HepG2 (cell line): ENCODE results near the gene ATG16L2. TPM values are rescaled to one million over a fixed set of nuclear protein-coding genes. Genes with fewer than 3 reads are reported as not detected.

Source experiments
- CSRNP1 ChIP-seq: sonication (generic); formaldehyde crosslinking; IDR thresholded peaks from 2 replicates; pipeline ENCODE4 v1.8.1; 2023; ENCODE audit warnings: mild to moderate bottlenecking, missing genetic modification reagents
- EEA1 ChIP-seq: sonication (generic); formaldehyde crosslinking; IDR thresholded peaks from 2 replicates; pipeline ENCODE4 v1.5.1; 2020; ENCODE audit warnings: mild to moderate bottlenecking, missing genetic modification reagents, borderline replicate concordance
- GMEB1 ChIP-seq: sonication (generic); formaldehyde crosslinking; IDR thresholded peaks from 2 replicates; pipeline ENCODE4 v1.5.1; 2020; ENCODE audit warnings: missing genetic modification reagents, mild to moderate bottlenecking, borderline replicate concordance
- HOMEZ ChIP-seq: IDR thresholded peaks from 2 replicates; pipeline ENCODE4 v1.6.1; 2016; ENCODE audit warnings: low read depth
- KDM3A ChIP-seq: IDR thresholded peaks from 2 replicates; pipeline ENCODE4 v1.6.1; 2018; ENCODE audit warnings: low read depth, missing compliant biosample characterization
- KLF6 ChIP-seq: IDR thresholded peaks from 2 replicates; pipeline ENCODE4 v1.8.0; 2016; ENCODE audit warnings: missing biosample characterization, missing genetic modification reagents
- MEF2D ChIP-seq: sonication (generic); formaldehyde crosslinking; IDR thresholded peaks from 2 replicates; pipeline ENCODE4 v1.5.1; 2020; ENCODE audit warnings: mild to moderate bottlenecking, missing genetic modification reagents
- THAP11 ChIP-seq: IDR thresholded peaks from 2 replicates; pipeline ENCODE4 v1.6.1; 2016; ENCODE audit warnings: missing biosample characterization, missing genetic modification reagents
- TRAFD1 ChIP-seq: sonication (generic); formaldehyde crosslinking; IDR thresholded peaks from 2 replicates; pipeline ENCODE4 v1.5.1; 2020; ENCODE audit warnings: missing genetic modification reagents, mild to moderate bottlenecking, borderline replicate concordance
- ZNF20 ChIP-seq: sonication (generic); formaldehyde crosslinking; IDR thresholded peaks from 2 replicates; pipeline ENCODE4 v1.4.0; 2020; ENCODE audit warnings: mild to moderate bottlenecking, moderate library complexity, missing genetic modification reagents
- ZNF225 ChIP-seq: sonication (generic); formaldehyde crosslinking; IDR thresholded peaks from 2 replicates; pipeline ENCODE4 v1.4.0; 2020; ENCODE audit warnings: mild to moderate bottlenecking, missing genetic modification reagents
- ZNF275 ChIP-seq: sonication (generic); formaldehyde crosslinking; IDR thresholded peaks from 2 replicates; pipeline ENCODE4 v1.8.0; 2022; ENCODE audit warnings: missing genetic modification reagents, mild to moderate bottlenecking, inconsistent platforms, borderline replicate concordance
- ZNF574 ChIP-seq: sonication (generic); formaldehyde crosslinking; IDR thresholded peaks from 2 replicates; pipeline ENCODE4 v1.4.0; 2020; ENCODE audit warnings: missing genetic modification reagents
- ZNF773 ChIP-seq: sonication (generic); formaldehyde crosslinking; IDR thresholded peaks from 2 replicates; pipeline ENCODE4 v1.4.0; 2020; ENCODE audit warnings: missing genetic modification reagents, borderline replicate concordance
- polyA plus RNA-seq, 8 experiments: library from polyadenylated mRNA; depleted of rRNA in 3 of 8; stranded (reverse) in 7 of 8; unstranded in 1 of 8; fragments of >200 nt; fragmentation: Illumina TruSeq in 4 of 8; extraction: Trizol in 4 of 8; gene quantifications; 2 replicates each; pipeline versions ENCODE4 v1.2.1 to v1.2.3, GENCODE V29; 2011 to 2016; ENCODE audit warnings: low read depth in 4 of 8, missing spikeins in 1 of 8, mixed read lengths in 1 of 8; ENCODE audit not compliant: insufficient read depth in 1 of 8
- total RNA-seq, 5 experiments: library from RNA; depleted of rRNA; stranded (reverse); fragments of >200 nt; fragmentation: Illumina TruSeq; extraction: Trizol; gene quantifications; 2 replicates each; pipeline ENCODE4 v1.2.3, GENCODE V29; 2016; ENCODE audit warnings: low read depth in 1 of 5

ATG16L2 gene
- total and polyA plus RNA-seq, 2 of the 13 experiments (the other 11 are each of a cell fraction or from before 2014, with no cell fraction given) = 6.2 to 14.8 TPM

GRCh38 chr11:72814286-72815109 is at the start of gene ATG16L2 (continued):
- peak; percentile 45; the same call in 1 of the 2 replicates for TF ChIP-seq GMEB1 (CRISPR knock-in tag)
- TF ChIP-seq ZNF20 (CRISPR knock-in tag) = no peak
- TF ChIP-seq KDM3A (CRISPR knock-in tag) = 0 out of 2 replicates have a peak, but pooled peaks have one; percentile 33
- TF ChIP-seq EEA1 (CRISPR knock-in tag) = peak; percentile 63; the same call in 1 of the 2 replicates
- TF ChIP-seq MEF2D (CRISPR knock-in tag) = no peak; the same call in 1 of the 2 replicates
- TF ChIP-seq TRAFD1 = 0 out of 2 replicates have a peak, but pooled peaks have one; percentile 20
- TF ChIP-seq HOMEZ (CRISPR knock-in tag) = no peak
- peak; percentile 10; the same call in 1 of the 2 replicates for TF ChIP-seq ZNF574 (CRISPR knock-in tag)
- TF ChIP-seq THAP11 (CRISPR knock-in tag) = no peak; the same call in none of the 2 replicates
- 0 out of 2 replicates have a peak, but pooled peaks have one; percentile 42 for TF ChIP-seq KLF6 (CRISPR knock-in tag)
- no peak for TF ChIP-seq ZNF275 (CRISPR knock-in tag)
- peak; percentile 52; the same call in 1 of the 2 replicates for TF ChIP-seq ZNF773 (CRISPR knock-in tag)
- TF ChIP-seq CSRNP1 (CRISPR knock-in tag) = peak; percentile 36; the same call in 1 of the 2 replicates
- no peak for TF ChIP-seq ZNF225 (CRISPR knock-in tag)
